Measurements from ENCODE around the gene MFAP4.
"Not testable (repeated sequence)": the region's sequence is repeated elsewhere in the genome, so short reads cannot be mapped to it uniquely, and the experiment has no call there.

MFAP4 gene

GRCh38 chr17:19354748-19355147 lies 32.2 kb downstream of the MFAP4 start:
- no peak overlapping the region for H3K27ac ChIP-seq (ENCODE audit: low read depth, low read length)
- H3K9me3 ChIP-seq (ENCODE audit: insufficient read depth, low read length) = no peaks in the 10 kb centered on the region
- H3K79me2 ChIP-seq (ENCODE audit: insufficient read depth, low read length) = no peaks in the 10 kb centered on the region
- no peaks in the 10 kb centered on the region for H3K36me3 ChIP-seq (ENCODE audit: low read length)
- no peaks in the 10 kb centered on the region for H4K20me1 ChIP-seq (ENCODE audit: low read depth, low read length)
- no peak for TF ChIP-seq EZH2phosphoT487 (conservative IDR thresholded peaks at IDR 0.05; ENCODE audit: low read length)
- TF ChIP-seq, protein P1, sequence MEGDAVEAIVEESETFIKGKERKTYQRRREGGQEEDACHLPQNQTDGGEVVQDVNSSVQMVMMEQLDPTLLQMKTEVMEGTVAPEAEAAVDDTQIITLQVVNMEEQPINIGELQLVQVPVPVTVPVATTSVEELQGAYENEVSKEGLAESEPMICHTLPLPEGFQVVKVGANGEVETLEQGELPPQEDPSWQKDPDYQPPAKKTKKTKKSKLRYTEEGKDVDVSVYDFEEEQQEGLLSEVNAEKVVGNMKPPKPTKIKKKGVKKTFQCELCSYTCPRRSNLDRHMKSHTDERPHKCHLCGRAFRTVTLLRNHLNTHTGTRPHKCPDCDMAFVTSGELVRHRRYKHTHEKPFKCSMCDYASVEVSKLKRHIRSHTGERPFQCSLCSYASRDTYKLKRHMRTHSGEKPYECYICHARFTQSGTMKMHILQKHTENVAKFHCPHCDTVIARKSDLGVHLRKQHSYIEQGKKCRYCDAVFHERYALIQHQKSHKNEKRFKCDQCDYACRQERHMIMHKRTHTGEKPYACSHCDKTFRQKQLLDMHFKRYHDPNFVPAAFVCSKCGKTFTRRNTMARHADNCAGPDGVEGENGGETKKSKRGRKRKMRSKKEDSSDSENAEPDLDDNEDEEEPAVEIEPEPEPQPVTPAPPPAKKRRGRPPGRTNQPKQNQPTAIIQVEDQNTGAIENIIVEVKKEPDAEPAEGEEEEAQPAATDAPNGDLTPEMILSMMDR (IDR thresholded peaks at IDR 0.05; ENCODE audit: insufficient read depth, low read length, poor library complexity, severe bottlenecking) = no peak
- H3K9ac ChIP-seq (ENCODE audit: low read length) = no peak overlapping the region
- no peak overlapping the region for H2AFZ ChIP-seq (ENCODE audit: low read depth, low read length, severe bottlenecking)
- H3F3A ChIP-seq (ENCODE audit: insufficient read depth) = no peaks in the 10 kb centered on the region
- H3K4me3 ChIP-seq (ENCODE audit: insufficient read depth, low read length, poor library complexity, severe bottlenecking) = no peak overlapping the region
- no peak overlapping the region for H3K4me2 ChIP-seq (ENCODE audit: low read depth, low read length, poor library complexity, severe bottlenecking)
- H3K27me3 ChIP-seq (ENCODE audit: low read length) = no peaks in the 10 kb centered on the region
- no peaks in the 10 kb centered on the region for H3K9me2 ChIP-seq (replicated peaks; ENCODE audit: insufficient read depth, low read length)

GRCh38 chr17:19353401-19353800 lies 33.6 kb downstream of the MFAP4 start:
- H3K79me2 ChIP-seq (ENCODE audit: insufficient read depth, low read length); H3K9ac ChIP-seq (ENCODE audit: low read length); H3K4me3 ChIP-seq (ENCODE audit: insufficient read depth, low read length, poor library complexity, severe bottlenecking); H3K9me2 ChIP-seq (replicated peaks; ENCODE audit: insufficient read depth, low read length); H3K27me3 ChIP-seq (ENCODE audit: low read length); H3K9me3 ChIP-seq (ENCODE audit: insufficient read depth, low read length); H3K4me2 ChIP-seq (ENCODE audit: low read depth, low read length, poor library complexity, severe bottlenecking); H4K20me1 ChIP-seq (ENCODE audit: low read depth, low read length); H3F3A ChIP-seq (ENCODE audit: insufficient read depth); H3K36me3 ChIP-seq (ENCODE audit: low read length); H2AFZ ChIP-seq (ENCODE audit: low read depth, low read length, severe bottlenecking); H3K27ac ChIP-seq (ENCODE audit: low read depth, low read length): not testable (repeated sequence)

GRCh38 chr17:19348806-19349205 lies 38.2 kb downstream of the MFAP4 start:
- no peaks in the 10 kb centered on the region for H3K9me2 ChIP-seq (replicated peaks; ENCODE audit: insufficient read depth, low read length)
- H2AFZ ChIP-seq (ENCODE audit: low read depth, low read length, severe bottlenecking) = no peak overlapping the region
- no peaks in the 10 kb centered on the region for H3K27me3 ChIP-seq (ENCODE audit: low read length)
- H4K20me1 ChIP-seq (ENCODE audit: low read depth, low read length) = no peaks in the 10 kb centered on the region
- no peaks in the 10 kb centered on the region for H3K36me3 ChIP-seq (ENCODE audit: low read length)
- no peak overlapping the region for H3K4me2 ChIP-seq (ENCODE audit: low read depth, low read length, poor library complexity, severe bottlenecking)
- H3F3A ChIP-seq (ENCODE audit: insufficient read depth) = no peaks in the 10 kb centered on the region
- H3K9me3 ChIP-seq (ENCODE audit: insufficient read depth, low read length) = no peaks in the 10 kb centered on the region
- H3K9ac ChIP-seq (ENCODE audit: low read length) = no peak overlapping the region
- no peaks in the 10 kb centered on the region for H3K79me2 ChIP-seq (ENCODE audit: insufficient read depth, low read length)
- no peak overlapping the region for H3K27ac ChIP-seq (ENCODE audit: low read depth, low read length)
- H3K4me3 ChIP-seq (ENCODE audit: insufficient read depth, low read length, poor library complexity, severe bottlenecking) = no peak overlapping the region
- no peak for TF ChIP-seq EZH2phosphoT487 (conservative IDR thresholded peaks at IDR 0.05; ENCODE audit: low read length)
- TF ChIP-seq, protein P1 (IDR thresholded peaks at IDR 0.05; ENCODE audit: insufficient read depth, low read length, poor library complexity, severe bottlenecking) = no peak

GRCh38 chr17:19348081-19348650 lies 38.8 kb downstream of the MFAP4 start:
- no peaks in the 10 kb centered on the region for H3K79me2 ChIP-seq (ENCODE audit: insufficient read depth, low read length)

More at GRCh38 chr17:19348081-19348650, 38.8 kb downstream of the MFAP4 start:
- Histone ChIP-seq H3K27ac (ENCODE audit: low read depth, low read length) (no peak overlapping the region), H3K27me3 (ENCODE audit: low read length) (no peaks in the 10 kb centered on the region), H3K9me2 (replicated peaks; ENCODE audit: insufficient read depth, low read length) (no peaks in the 10 kb centered on the region), H3K36me3 (ENCODE audit: low read length) (no peaks in the 10 kb centered on the region), H3F3A (ENCODE audit: insufficient read depth) (no peaks in the 10 kb centered on the region), H3K4me3 (ENCODE audit: insufficient read depth, low read length, poor library complexity, severe bottlenecking) (no peak overlapping the region), H2AFZ (ENCODE audit: low read depth, low read length, severe bottlenecking) (no peak overlapping the region), H3K9me3 (ENCODE audit: insufficient read depth, low read length) (no peaks in the 10 kb centered on the region), H3K9ac (ENCODE audit: low read length) (no peak overlapping the region), H3K4me2 (ENCODE audit: low read depth, low read length, poor library complexity, severe bottlenecking) (no peak overlapping the region), H4K20me1 (ENCODE audit: low read depth, low read length) (no peaks in the 10 kb centered on the region)
- no peak for TF ChIP-seq EZH2phosphoT487 (conservative IDR thresholded peaks at IDR 0.05; ENCODE audit: low read length)
- TF ChIP-seq, protein P1 (IDR thresholded peaks at IDR 0.05; ENCODE audit: insufficient read depth, low read length, poor library complexity, severe bottlenecking) = no peak
